H1 (cell line): ENCODE measurements around the gene GSTO2. TPM values are rescaled to one million over a fixed set of nuclear protein-coding genes. Genes with fewer than 3 reads are reported as not detected.

ENCODE experiments used
- CTCF ChIA-PET: fragments of 300-600 bp; sonication (Branson Sonifier 250); formaldehyde crosslinking; loops from one replicate; lab custom pipeline; 2021; ENCODE audit not compliant: partially characterized antibody; lab: Charles Lee
- POLR2A ChIA-PET: fragments of 300-600 bp; sonication (Branson Sonifier 250); formaldehyde crosslinking; loops from one replicate; lab custom pipeline; 2021; ENCODE audit warnings: inconsistent platforms; ENCODE audit not compliant: partially characterized antibody; lab: Charles Lee
- DNase-seq, 2 experiments: peaks; one replicate each; pipeline versions ENCODE4 v3.0.0 to v3.0.0-alpha.2; 2010 to 2022; ENCODE audit warnings: low spot score in 2 of 2, low read depth in 1 of 2, mixed read lengths in 1 of 2
- FAIRE-seq: peaks from 2 replicates; lab custom pipeline; 2011; peaks lifted over from hg19 to GRCh38; lab: Jason Lieb, UNC
- H2AFZ ChIP-seq: 2 replicates; pipeline ENCODE4 v1.8.1; 2012; ENCODE audit warnings: low read length, inconsistent platforms
- H2AK5ac ChIP-seq: 2 replicates; pipeline ENCODE4 v1.6.1; 2013; ENCODE audit warnings: low read depth, low read length
- H2BK120ac ChIP-seq: replicated peaks from 2 replicates; pipeline ENCODE3; 2013; ENCODE audit warnings: low read depth, low read length, inconsistent platforms
- H2BK12ac ChIP-seq: 2 replicates; pipeline ENCODE4 v1.6.1; 2013; ENCODE audit warnings: low read depth, low read length
- H2BK15ac ChIP-seq: 2 replicates; pipeline ENCODE4 v1.6.1; 2013; ENCODE audit warnings: low read length
- H2BK20ac ChIP-seq: 2 replicates; pipeline ENCODE4 v1.6.1; 2013; ENCODE audit warnings: low read length
- H2BK5ac ChIP-seq: 2 replicates; pipeline ENCODE4 v1.6.1; 2013; ENCODE audit warnings: low read depth, low read length
- H3K14ac ChIP-seq: 2 replicates; pipeline ENCODE4 v1.6.1; 2013; ENCODE audit warnings: inconsistent platforms; ENCODE audit not compliant: insufficient read length
- H3K18ac ChIP-seq: 2 replicates; pipeline ENCODE4 v1.6.1; 2013; ENCODE audit warnings: low read length; ENCODE audit errors: extremely low read depth
- H3K23ac ChIP-seq: 2 replicates; pipeline ENCODE4 v1.6.1; 2013; ENCODE audit warnings: inconsistent platforms; ENCODE audit not compliant: insufficient read length
- H3K23me2 ChIP-seq: 2 replicates; pipeline ENCODE4 v1.6.1; 2013; ENCODE audit warnings: low read depth, low read length
- H3K27ac ChIP-seq: 2 replicates; pipeline ENCODE4 v1.6.1; 2011; ENCODE audit warnings: low read depth, low read length, inconsistent platforms
- H3K27me3 ChIP-seq, 4 experiments: replicated peaks in 1 of 4; 1 replicate in 1 of 4; 2 replicates in 3 of 4; pipeline versions ENCODE4 v1.6.1 to v1.8.1; 2011 to 2013; ENCODE audit warnings: low read length in 3 of 4, mild to moderate bottlenecking in 3 of 4, inconsistent platforms in 2 of 4, mixed read lengths in 2 of 4, moderate library complexity in 1 of 4; ENCODE audit not compliant: control insufficient read depth in 3 of 4, insufficient read depth in 3 of 4; ENCODE audit errors: extremely low read depth in 1 of 4
- H3K36me3 ChIP-seq, 4 experiments: 2 replicates each; pipeline versions ENCODE4 v1.6.1 to v1.8.1; 2011 to 2013; ENCODE audit warnings: mild to moderate bottlenecking in 4 of 4, low read length in 3 of 4, moderate library complexity in 2 of 4, control low read depth in 1 of 4, inconsistent platforms in 1 of 4; ENCODE audit not compliant: insufficient read depth in 4 of 4, control insufficient read depth in 2 of 4
- H3K4ac ChIP-seq: replicated peaks from 2 replicates; pipeline ENCODE3; 2013; ENCODE audit warnings: low read length, low read depth, mixed read lengths, inconsistent platforms; ENCODE audit not compliant: insufficient read length
- H3K4me1 ChIP-seq, 4 experiments: replicated peaks in 1 of 4; 1 replicate in 1 of 4; 2 replicates in 3 of 4; pipeline versions ENCODE4 v1.6.1 to v1.8.1; 2011 to 2013; ENCODE audit warnings: low read length in 3 of 4, inconsistent platforms in 2 of 4, mixed read lengths in 1 of 4; ENCODE audit not compliant: insufficient read depth in 4 of 4, control insufficient read depth in 3 of 4
- H3K4me2 ChIP-seq, 2 experiments: 2 replicates each; pipeline versions ENCODE4 v1.6.1 to v1.8.1; 2011 to 2013; ENCODE audit warnings: low read depth in 2 of 2, low read length in 2 of 2, control low read depth in 1 of 2, inconsistent platforms in 1 of 2, mild to moderate bottlenecking in 1 of 2; ENCODE audit not compliant: insufficient read depth in 1 of 2
- H3K4me3 ChIP-seq, 4 experiments: fragments of 200-600, 300-600 bp in 1 of 4; sonication (generic), shearing (Covaris generic), sonication (Bioruptor Twin) in 1 of 4; 2 replicates each; pipeline versions ENCODE4 v1.5.1 to v1.8.1; 2011 to 2016; ENCODE audit warnings: low read length in 4 of 4, low read depth in 3 of 4, control low read depth in 2 of 4, inconsistent platforms in 2 of 4, mild to moderate bottlenecking in 2 of 4, mixed read lengths in 1 of 4, moderate library complexity in 1 of 4; ENCODE audit not compliant: insufficient read depth in 2 of 4; ENCODE audit errors: extremely low read depth in 1 of 4
- H3K56ac ChIP-seq: replicated peaks from 2 replicates; pipeline ENCODE3; 2013; ENCODE audit warnings: low read depth, mild to moderate bottlenecking, mixed read lengths, low read length, inconsistent platforms; ENCODE audit not compliant: insufficient read length
- H3K79me1 ChIP-seq: 2 replicates; pipeline ENCODE4 v1.6.1; 2013; ENCODE audit warnings: low read depth, low read length, control low read depth
- H3K79me2 ChIP-seq, 2 experiments: 2 replicates each; pipeline versions ENCODE4 v1.6.1 to v1.8.1; 2012 to 2013; ENCODE audit warnings: low read length in 2 of 2, mild to moderate bottlenecking in 2 of 2, inconsistent platforms in 1 of 2; ENCODE audit not compliant: insufficient read depth in 2 of 2, control insufficient read depth in 1 of 2
- H3K9ac ChIP-seq, 4 experiments: replicated peaks in 1 of 4; 1 replicate in 1 of 4; 2 replicates in 3 of 4; pipeline versions ENCODE4 v1.6.1 to v1.8.1; 2011 to 2013; ENCODE audit warnings: low read depth in 3 of 4, low read length in 3 of 4, control low read depth in 2 of 4, mild to moderate bottlenecking in 2 of 4, moderate library complexity in 2 of 4, inconsistent platforms in 1 of 4; ENCODE audit errors: extremely low read depth in 1 of 4
- H3K9me3 ChIP-seq, 2 experiments: 2 replicates each; pipeline versions ENCODE4 v1.6.1 to v1.8.1; 2012 to 2013; ENCODE audit warnings: mild to moderate bottlenecking in 2 of 2, moderate library complexity in 2 of 2, control low read depth in 1 of 2, inconsistent platforms in 1 of 2, low read depth in 1 of 2, low read length in 1 of 2, mixed read lengths in 1 of 2; ENCODE audit not compliant: insufficient read depth in 2 of 2
- H4K20me1 ChIP-seq, 2 experiments: replicated peaks in 1 of 2; 2 replicates each; pipeline versions ENCODE3 to v1.8.1; 2011 to 2013; ENCODE audit warnings: inconsistent platforms in 2 of 2, low read length in 2 of 2, mild to moderate bottlenecking in 1 of 2; ENCODE audit not compliant: insufficient read depth in 2 of 2, control insufficient read depth in 1 of 2
- H4K5ac ChIP-seq: 2 replicates; pipeline ENCODE4 v1.6.1; 2013; ENCODE audit warnings: low read length, low read depth, mixed read lengths, inconsistent platforms; ENCODE audit not compliant: insufficient read length
- H4K8ac ChIP-seq: 2 replicates; pipeline ENCODE4 v1.8.0; 2013; ENCODE audit warnings: mild to moderate bottlenecking, moderate library complexity, low read length, inconsistent platforms; ENCODE audit not compliant: insufficient read depth; ENCODE audit errors: extremely low read depth
- H4K91ac ChIP-seq: replicated peaks from 2 replicates; pipeline ENCODE3; 2013; ENCODE audit warnings: low read length, mixed read lengths, inconsistent platforms; ENCODE audit not compliant: insufficient read length
- CREB1 ChIP-seq: IDR thresholded peaks from 2 replicates; pipeline ENCODE4 v1.6.1; 2012; ENCODE audit warnings: inconsistent platforms
- KDM5A ChIP-seq: fragments of 200-600 bp; IDR thresholded peaks from 2 replicates; pipeline ENCODE4 v1.7.1; 2012; ENCODE audit warnings: mild to moderate bottlenecking, low read length, inconsistent platforms, mixed read lengths
- NRF1 ChIP-seq: IDR thresholded peaks from 2 replicates; pipeline ENCODE4 v1.6.1; 2011; ENCODE audit warnings: mild to moderate bottlenecking, low read depth, low read length, improper control_type of control experiment
- PHF8 ChIP-seq: fragments of 200-600 bp; sonication (generic); conservative IDR thresholded peaks from 2 replicates; pipeline ENCODE4 v1.7.1; 2012; ENCODE audit warnings: low read depth, mild to moderate bottlenecking, inconsistent platforms, low read length, moderate library complexity
- POLR2A ChIP-seq, 2 experiments: IDR thresholded peaks; 1 replicate in 1 of 2; 2 replicates in 1 of 2; pipeline ENCODE4 v1.6.1; 2011; ENCODE audit warnings: low read depth in 2 of 2, low read length in 2 of 2, mild to moderate bottlenecking in 2 of 2; ENCODE audit errors: control extremely low read depth in 1 of 2
- RXRA ChIP-seq: IDR thresholded peaks from 2 replicates; pipeline ENCODE4 v1.6.1; 2011; ENCODE audit warnings: low read depth, mild to moderate bottlenecking, low read length, moderate library complexity; ENCODE audit not compliant: insufficient read depth
- SP2 ChIP-seq: IDR thresholded peaks from 2 replicates; pipeline ENCODE4 v1.6.1; 2012; ENCODE audit warnings: mild to moderate bottlenecking, low read length, inconsistent platforms
- TBP ChIP-seq: IDR thresholded peaks from 2 replicates; pipeline ENCODE4 v1.6.1; 2011; ENCODE audit warnings: low read depth, low read length, improper control_type of control experiment
- WGBS, 2 experiments: shearing (Covaris generic) in 1 of 2; methylation state at CpG; one replicate each; pipeline versions ENCODE4 v1.1.6 to v1.1.7; 2013 to 2015; ENCODE audit warnings: low lambda C conversion rate in 2 of 2, mixed read lengths in 2 of 2, inconsistent platforms in 1 of 2, low coverage in 1 of 2, missing lambda C conversion rate in 1 of 2; ENCODE audit not compliant: insufficient replicate concordance in 2 of 2, insufficient coverage in 1 of 2, insufficient read length in 1 of 2; ENCODE audit errors: extremely low coverage in 1 of 2, missing lambda C conversion rate in 1 of 2; 5-methylcytosine and 5-hydroxymethylcytosine counted together
- polyA plus RNA-seq, 7 experiments: library from polyadenylated mRNA; depleted of rRNA in 3 of 7; stranded (reverse) in 5 of 7; unstranded in 2 of 7; fragments of >200 nt in 5 of 7; fragments of 200-250 nt in 2 of 7; gene quantifications; 1 replicate in 5 of 7; 2 replicates in 1 of 7; 4 replicates in 1 of 7; pipeline versions ENCODE4 v1.2.1 to v1.2.3, GENCODE V29; 2011 to 2013; ENCODE audit warnings: missing spikeins in 2 of 7, mixed read lengths in 2 of 7
- total RNA-seq: library from RNA; stranded (reverse); fragmentation: NEBNext Ultra II Directional; extraction: Animal tissue kit (Norgen Biotek cat#: 25700); gene quantifications from 2 replicates; pipeline ENCODE4 v1.2.1, GENCODE V29; 2021

The GSTO2 gene
- total and polyA plus RNA-seq, 2 of the 8 experiments (the other 6 are each of a cell fraction or from before 2014, with no cell fraction given) = 13.1 to 41.7 TPM

- Histone ChIP-seq H3K4ac (no peak overlapping the region), H4K8ac (no peak overlapping the region), H3K27ac (no peak overlapping the region), H3K79me2 (peaks cover 0 to 84% of the 10 kb centered on the region in 2 experiments; a peak in 3 of 4 replicates), H3K56ac (no peak overlapping the region), H2BK120ac (no peak overlapping the region), H2BK5ac (peak overlapping the region; percentile 60; the same call in 1 of the 2 replicates), H2BK15ac (0 out of 2 replicates have a peak overlapping the region, but pooled peaks have one; percentile 89), H3K4me1 (peaks cover 10 to 46% (median 38%) of the 10 kb centered on the region in 4 experiments), H3K18ac (no peak overlapping the region), H3K14ac (no peak overlapping the region), H3K4me2 (no peak overlapping the region), H4K20me1 (peaks cover 7 to 18% of the 10 kb centered on the region in 2 experiments), H2AFZ (no peak overlapping the region), H2BK12ac (peak overlapping the region; percentile 68; the same call in 1 of the 2 replicates), H3K9me3 (no peaks in the 10 kb centered on the region), H3K36me3 (peaks cover 6 to 17% (median 12%) of the 10 kb centered on the region in 4 experiments; a peak in 6 of 8 replicates), H3K23ac (no peak overlapping the region), H2BK20ac (no peak overlapping the region), H4K5ac (no peak overlapping the region), H4K91ac (peak overlapping the region; percentile 20), H3K27me3 (no peaks in the 10 kb centered on the region), H2AK5ac (no peak overlapping the region; the same call in 1 of the 2 replicates), H3K23me2 (no peaks in the 10 kb centered on the region), H3K9ac (no peak overlapping the region), H3K4me3 (no peak overlapping the region), H3K79me1 (peaks cover 43% of the 10 kb centered on the region)
- CTCF ChIA-PET = interaction anchor here (1.0 to 18.5 kb wide), 7 partner anchors 8 to 44 kb away, joined by 3 to 331 read pairs (median 20); partner anchors contain the start of genes CFAP58 and ITPRIP
- no peak for DNase-seq
- 96% methylated on average over 19 of the region's 19 CpGs; no CpG with 5 or more reads in 1 of the 2 experiments for WGBS, 2 experiments
- no peak for FAIRE-seq
- TF ChIP-seq RXRA (no peak), NRF1 (no peak), KDM5A (no peak), TBP (no peak), POLR2A (IDR thresholded peaks at IDR 0.05; ENCODE audit: control extremely low read depth in 1 of 2, low read depth in 2 of 2, low read length in 2 of 2) (0 out of 3 replicates have a peak, but pooled peaks of 1 of the 2 experiments have one; percentile 25), CREB1 (no peak), PHF8 (no peak), SP2 (no peak)
- POLR2A ChIA-PET = interaction anchor here (0.9 to 5.1 kb wide), 3 partner anchors 7 to 19 kb away, joined by 3 to 23 read pairs (median 11); partner anchors contain the start of gene ITPRIP
Observed at GRCh38 chr10:104318810-104319741, 50.1 kb downstream of the GSTO2 start.
